ENCODE data around the gene POLD2. TPM values are rescaled to one million over a fixed set of nuclear protein-coding genes. Genes with fewer than 3 reads are reported as not detected.

The POLD2 gene
- total RNA-seq, 2 experiments from 2014 or later: 45.2 to 48.3 TPM

- CTCF ChIA-PET: no interaction called here
- H3K4me1 Mint-ChIP-seq (ENCODE audit: low read depth): no peaks in the 10 kb centered on the region
- no peaks in the 10 kb centered on the region for H3K36me3 Mint-ChIP-seq (ENCODE audit: low read depth)
- H3K36me3 ChIP-seq (ENCODE audit: insufficient read depth, low read length): no peaks in the 10 kb centered on the region
- no peak for DNase-seq
- POLR2A ChIA-PET: no interaction called here
- H3K27ac ChIP-seq (ENCODE audit: low read depth in 1 of 2, low read length in 2 of 2): no peak overlapping the region
- ATAC-seq (ENCODE audit: poor library complexity): no peak
- H3K4me3 ChIP-seq (ENCODE audit: low read length): no peak overlapping the region
- TF ChIP-seq, protein P1, sequence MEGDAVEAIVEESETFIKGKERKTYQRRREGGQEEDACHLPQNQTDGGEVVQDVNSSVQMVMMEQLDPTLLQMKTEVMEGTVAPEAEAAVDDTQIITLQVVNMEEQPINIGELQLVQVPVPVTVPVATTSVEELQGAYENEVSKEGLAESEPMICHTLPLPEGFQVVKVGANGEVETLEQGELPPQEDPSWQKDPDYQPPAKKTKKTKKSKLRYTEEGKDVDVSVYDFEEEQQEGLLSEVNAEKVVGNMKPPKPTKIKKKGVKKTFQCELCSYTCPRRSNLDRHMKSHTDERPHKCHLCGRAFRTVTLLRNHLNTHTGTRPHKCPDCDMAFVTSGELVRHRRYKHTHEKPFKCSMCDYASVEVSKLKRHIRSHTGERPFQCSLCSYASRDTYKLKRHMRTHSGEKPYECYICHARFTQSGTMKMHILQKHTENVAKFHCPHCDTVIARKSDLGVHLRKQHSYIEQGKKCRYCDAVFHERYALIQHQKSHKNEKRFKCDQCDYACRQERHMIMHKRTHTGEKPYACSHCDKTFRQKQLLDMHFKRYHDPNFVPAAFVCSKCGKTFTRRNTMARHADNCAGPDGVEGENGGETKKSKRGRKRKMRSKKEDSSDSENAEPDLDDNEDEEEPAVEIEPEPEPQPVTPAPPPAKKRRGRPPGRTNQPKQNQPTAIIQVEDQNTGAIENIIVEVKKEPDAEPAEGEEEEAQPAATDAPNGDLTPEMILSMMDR (IDR thresholded peaks at IDR 0.05): no peak
- no peaks in the 10 kb centered on the region for H3K9me3 Mint-ChIP-seq
- no peaks in the 10 kb centered on the region for H3K27me3 ChIP-seq (ENCODE audit: control insufficient read depth in 1 of 2, insufficient read depth in 2 of 2, low read length in 2 of 2)
- H3K9me3 ChIP-seq (ENCODE audit: control insufficient read depth in 1 of 2, insufficient read depth in 1 of 2, low read length in 2 of 2): no peaks in the 10 kb centered on the region
- intact Hi-C loops (cut with DNase I, micrococcal nuclease): no loop called here
- no peaks in the 10 kb centered on the region for H3K27me3 Mint-ChIP-seq
- H3K4me3 Mint-ChIP-seq: no peak overlapping the region
- H3K4me1 ChIP-seq (ENCODE audit: insufficient read depth, low read length): peaks cover 7% of the 10 kb centered on the region
- no peak overlapping the region for H3K27ac Mint-ChIP-seq
Measured at GRCh38 chr7:44150966-44151941, 27.9 kb upstream of the POLD2 start.

- ChIA-PET CTCF (no interaction called here), POLR2A (no interaction called here)
- peaks cover 2% of the 10 kb centered on the region for H3K4me1 Mint-ChIP-seq (ENCODE audit: low read depth)
- no peaks in the 10 kb centered on the region for H3K36me3 Mint-ChIP-seq (ENCODE audit: low read depth)
- TF ChIP-seq, protein P1 (IDR thresholded peaks at IDR 0.05): no peak
- no peak overlapping the region for H3K4me3 Mint-ChIP-seq
- no peaks in the 10 kb centered on the region for H3K27me3 Mint-ChIP-seq
- Histone ChIP-seq H3K4me1 (ENCODE audit: insufficient read depth, low read length) (peaks cover 13% of the 10 kb centered on the region), H3K4me3 (ENCODE audit: low read length) (no peak overlapping the region), H3K27ac (ENCODE audit: low read depth in 1 of 2, low read length in 2 of 2) (no peak overlapping the region), H3K27me3 (ENCODE audit: control insufficient read depth in 1 of 2, insufficient read depth in 2 of 2, low read length in 2 of 2) (peaks cover 0 to 4% of the 10 kb centered on the region in 2 experiments), H3K36me3 (ENCODE audit: insufficient read depth, low read length) (no peaks in the 10 kb centered on the region), H3K9me3 (ENCODE audit: control insufficient read depth in 1 of 2, insufficient read depth in 1 of 2, low read length in 2 of 2) (peaks cover 0 to 5% of the 10 kb centered on the region in 2 experiments)
- no peaks in the 10 kb centered on the region for H3K9me3 Mint-ChIP-seq
- H3K27ac Mint-ChIP-seq: no peak overlapping the region
- intact Hi-C loops (cut with DNase I, micrococcal nuclease): no loop called here
- DNase-seq (no peak), ATAC-seq (ENCODE audit: poor library complexity) (no peak)
Measured at GRCh38 chr7:44150466-44150832, 27.1 kb upstream of the POLD2 start.

DNA sequence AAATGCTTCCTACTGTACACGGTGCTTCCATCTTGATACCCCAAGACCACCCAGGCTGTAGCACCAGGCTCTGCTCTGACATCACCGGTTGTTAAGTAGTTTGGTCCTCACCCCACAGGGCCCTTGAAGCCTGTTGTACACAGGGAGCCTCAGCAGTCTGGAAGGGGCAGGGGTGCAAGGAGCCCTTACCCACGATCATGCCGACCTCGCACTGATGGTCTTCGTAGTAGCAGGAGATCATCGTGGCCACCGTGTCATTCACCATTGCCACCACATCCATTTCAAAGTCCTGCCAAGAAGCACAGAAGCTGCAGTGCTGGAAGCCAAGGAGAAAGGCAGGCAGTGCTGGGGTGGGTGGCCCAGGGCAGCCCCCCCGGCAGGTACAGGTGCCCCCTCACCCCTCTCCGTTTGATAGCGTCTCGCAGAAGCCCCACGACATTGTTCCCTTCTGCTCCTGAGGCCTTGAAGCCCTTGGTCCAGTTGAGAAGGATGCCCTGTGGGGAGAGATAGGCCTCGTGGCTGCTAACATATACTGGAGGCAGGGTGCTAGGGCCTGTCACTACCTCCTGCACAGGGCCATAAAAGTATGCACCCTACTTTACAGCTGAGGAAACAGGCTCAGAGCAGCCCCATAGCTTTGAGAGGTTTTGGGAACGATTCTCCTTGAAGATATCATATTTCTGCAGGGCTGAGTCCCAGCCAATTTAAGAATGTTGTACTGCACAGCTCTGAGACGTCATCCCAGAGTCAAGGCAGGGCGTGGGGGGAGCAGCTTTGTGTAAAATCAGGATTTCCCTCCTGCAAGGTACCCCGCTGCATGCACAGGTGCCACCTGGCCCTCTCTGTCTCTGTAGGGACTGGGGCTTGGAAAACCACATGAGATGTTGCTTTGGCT lies 26.5 kb upstream of the POLD2 start:
- ATAC-seq (ENCODE audit: poor library complexity) (no peak), DNase-seq (peak in 1 of 14 experiments; percentile 25)
- Histone ChIP-seq H3K27ac (ENCODE audit: low read depth in 1 of 2, low read length in 2 of 2) (no peak overlapping the region), H3K9me3 (ENCODE audit: control insufficient read depth in 1 of 2, insufficient read depth in 1 of 2, low read length in 2 of 2) (peaks cover 0 to 11% of the 10 kb centered on the region in 2 experiments), H3K27me3 (ENCODE audit: control insufficient read depth in 1 of 2, insufficient read depth in 2 of 2, low read length in 2 of 2) (peaks cover 0 to 8% of the 10 kb centered on the region in 2 experiments), H3K36me3 (ENCODE audit: insufficient read depth, low read length) (no peaks in the 10 kb centered on the region), H3K4me1 (ENCODE audit: insufficient read depth, low read length) (peaks cover 20% of the 10 kb centered on the region), H3K4me3 (ENCODE audit: low read length) (no peak overlapping the region)
- Mint-ChIP-seq H3K27me3 (no peaks in the 10 kb centered on the region), H3K36me3 (ENCODE audit: low read depth) (no peaks in the 10 kb centered on the region), H3K4me3 (no peak overlapping the region), H3K27ac (no peak overlapping the region), H3K9me3 (no peaks in the 10 kb centered on the region), H3K4me1 (ENCODE audit: low read depth) (peaks cover 7% of the 10 kb centered on the region)
- POLR2A ChIA-PET: no interaction called here
- intact Hi-C loops (cut with DNase I, micrococcal nuclease): no loop called here
- CTCF ChIA-PET: no interaction called here
- TF ChIP-seq, protein P1 (IDR thresholded peaks at IDR 0.05): no peak

Measured in CD4-positive, alpha-beta T cell (primary cell).